ENCODE results near the gene TBPL2.
"Not testable (repeated sequence)": the region's sequence is repeated elsewhere in the genome, so short reads cannot be mapped to it uniquely, and the experiment has no call there.

Gene TBPL2

DNA sequence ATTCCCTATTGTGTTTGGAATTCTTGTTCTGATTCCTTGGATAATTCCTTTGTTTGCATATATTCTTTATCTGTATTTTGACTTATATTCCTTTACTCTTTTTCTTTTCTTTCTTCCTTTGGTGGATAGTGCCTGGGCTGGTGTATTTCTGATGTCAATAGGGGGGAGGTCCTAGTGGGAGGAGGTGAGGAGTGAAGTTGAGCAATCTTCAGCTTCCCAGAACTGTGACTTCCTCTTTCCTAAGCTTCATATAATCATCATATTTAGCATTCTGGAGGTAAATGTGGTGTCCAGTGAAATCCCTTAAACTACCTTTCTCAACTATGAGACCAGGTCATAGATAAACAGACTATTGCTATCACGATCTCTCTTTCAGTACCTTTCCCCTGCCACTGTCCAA, 29.6 kb upstream of the TBPL2 start:
- no peak overlapping the region for H3K4me3 ChIP-seq (ENCODE audit: low read depth, low read length)
- in situ Hi-C loops (cut with HindIII; ENCODE audit: low sequenced_read_pairs), result no loop called here
- DNase-seq (ENCODE audit: low read depth, low spot score), result no peak
- TF ChIP-seq, protein P1, sequence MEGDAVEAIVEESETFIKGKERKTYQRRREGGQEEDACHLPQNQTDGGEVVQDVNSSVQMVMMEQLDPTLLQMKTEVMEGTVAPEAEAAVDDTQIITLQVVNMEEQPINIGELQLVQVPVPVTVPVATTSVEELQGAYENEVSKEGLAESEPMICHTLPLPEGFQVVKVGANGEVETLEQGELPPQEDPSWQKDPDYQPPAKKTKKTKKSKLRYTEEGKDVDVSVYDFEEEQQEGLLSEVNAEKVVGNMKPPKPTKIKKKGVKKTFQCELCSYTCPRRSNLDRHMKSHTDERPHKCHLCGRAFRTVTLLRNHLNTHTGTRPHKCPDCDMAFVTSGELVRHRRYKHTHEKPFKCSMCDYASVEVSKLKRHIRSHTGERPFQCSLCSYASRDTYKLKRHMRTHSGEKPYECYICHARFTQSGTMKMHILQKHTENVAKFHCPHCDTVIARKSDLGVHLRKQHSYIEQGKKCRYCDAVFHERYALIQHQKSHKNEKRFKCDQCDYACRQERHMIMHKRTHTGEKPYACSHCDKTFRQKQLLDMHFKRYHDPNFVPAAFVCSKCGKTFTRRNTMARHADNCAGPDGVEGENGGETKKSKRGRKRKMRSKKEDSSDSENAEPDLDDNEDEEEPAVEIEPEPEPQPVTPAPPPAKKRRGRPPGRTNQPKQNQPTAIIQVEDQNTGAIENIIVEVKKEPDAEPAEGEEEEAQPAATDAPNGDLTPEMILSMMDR (IDR thresholded peaks at IDR 0.05; ENCODE audit: low read depth, low read length), result no peak

GRCh38 chr14:55467307-55467706, 26.9 kb upstream of the TBPL2 start:
- TF ChIP-seq, protein P1 (IDR thresholded peaks at IDR 0.05; ENCODE audit: low read depth, low read length), result no peak
- H3K4me3 ChIP-seq (ENCODE audit: low read depth, low read length), result no peak overlapping the region
- in situ Hi-C loops (cut with HindIII; ENCODE audit: low sequenced_read_pairs), result no loop called here
- DNase-seq (ENCODE audit: low read depth, low spot score), result no peak

DNA sequence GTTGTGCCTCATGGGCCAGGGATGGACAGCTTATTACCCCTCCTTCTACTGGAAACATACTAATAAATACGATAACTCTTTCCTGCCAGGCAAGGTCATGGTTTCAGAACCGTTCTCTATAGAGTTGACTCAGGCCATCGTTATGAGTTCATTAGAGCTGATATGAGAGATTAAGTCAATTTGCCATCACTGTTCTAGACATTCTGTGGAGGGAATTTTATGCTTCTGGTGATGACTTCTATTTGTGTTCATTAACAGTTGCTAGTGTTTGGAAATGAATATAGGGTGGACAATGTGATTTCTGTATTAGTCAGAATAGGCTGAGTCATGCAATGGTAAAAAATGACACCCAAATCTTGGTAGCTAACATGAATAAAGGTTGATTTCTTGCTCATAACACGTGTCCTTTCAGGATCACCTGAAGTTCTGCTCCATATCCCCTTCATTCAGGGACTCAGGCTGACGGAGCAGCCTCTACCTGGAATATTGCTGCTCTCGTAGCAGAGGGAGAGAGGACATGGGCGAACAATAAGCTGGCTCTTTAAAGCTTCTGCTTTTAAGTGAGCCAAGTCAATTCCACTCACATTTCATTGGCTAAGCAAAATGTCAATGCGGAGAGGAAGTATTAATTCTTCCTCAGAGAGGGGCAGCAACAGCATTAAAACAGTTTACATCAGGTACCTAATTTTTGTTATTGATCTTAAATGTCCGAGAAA, 18.5 kb upstream of the TBPL2 start:
- TF ChIP-seq, protein P1 (IDR thresholded peaks at IDR 0.05; ENCODE audit: low read depth, low read length), result no peak
- H3K4me3 ChIP-seq (ENCODE audit: low read depth, low read length), result no peak overlapping the region
- peak; percentile 47 for DNase-seq (ENCODE audit: low read depth, low spot score)
- in situ Hi-C loops (cut with HindIII; ENCODE audit: low sequenced_read_pairs), result no loop called here

DNA sequence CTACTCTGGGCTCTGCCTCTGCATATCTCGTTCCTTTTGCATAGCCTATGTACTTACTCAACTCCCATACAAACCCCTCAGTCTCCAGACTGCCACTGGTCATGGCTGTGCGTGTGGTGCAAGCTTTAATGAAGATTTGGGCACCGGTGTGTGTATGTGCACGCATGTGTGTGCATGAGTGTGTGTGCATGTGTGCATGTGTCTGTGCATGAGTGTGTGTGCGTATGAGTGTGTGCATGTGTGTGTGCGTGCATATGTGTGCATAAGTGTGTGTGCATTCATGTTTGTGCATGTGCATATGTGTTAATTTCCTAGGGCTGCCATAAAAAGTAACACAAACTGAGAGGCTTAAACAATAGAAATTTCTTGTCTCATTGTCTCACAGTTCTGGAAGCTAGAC, 17.1 kb upstream of the TBPL2 start:
- no peak for DNase-seq (ENCODE audit: low read depth, low spot score)
- no peak overlapping the region for H3K4me3 ChIP-seq (ENCODE audit: low read depth, low read length)
- TF ChIP-seq, protein P1 (IDR thresholded peaks at IDR 0.05; ENCODE audit: low read depth, low read length), result no peak
- in situ Hi-C loops (cut with HindIII; ENCODE audit: low sequenced_read_pairs), result no loop called here

- H3K4me3 ChIP-seq (ENCODE audit: low read depth, low read length); DNase-seq (ENCODE audit: low read depth, low spot score); in situ Hi-C loops (cut with HindIII; ENCODE audit: low sequenced_read_pairs): not testable (repeated sequence)
These were observed 16.0 kb upstream of the TBPL2 start for GRCh38 chr14:55456411-55456810.

- no peak overlapping the region for H3K4me3 ChIP-seq (ENCODE audit: low read depth, low read length)
- in situ Hi-C loops (cut with HindIII; ENCODE audit: low sequenced_read_pairs), result no loop called here
- TF ChIP-seq, protein P1 (IDR thresholded peaks at IDR 0.05; ENCODE audit: low read depth, low read length), result no peak
- DNase-seq (ENCODE audit: low read depth, low spot score), result peak; percentile 85
These were observed 14.0 kb upstream of the TBPL2 start for GRCh38 chr14:55454264-55455002.

DNA sequence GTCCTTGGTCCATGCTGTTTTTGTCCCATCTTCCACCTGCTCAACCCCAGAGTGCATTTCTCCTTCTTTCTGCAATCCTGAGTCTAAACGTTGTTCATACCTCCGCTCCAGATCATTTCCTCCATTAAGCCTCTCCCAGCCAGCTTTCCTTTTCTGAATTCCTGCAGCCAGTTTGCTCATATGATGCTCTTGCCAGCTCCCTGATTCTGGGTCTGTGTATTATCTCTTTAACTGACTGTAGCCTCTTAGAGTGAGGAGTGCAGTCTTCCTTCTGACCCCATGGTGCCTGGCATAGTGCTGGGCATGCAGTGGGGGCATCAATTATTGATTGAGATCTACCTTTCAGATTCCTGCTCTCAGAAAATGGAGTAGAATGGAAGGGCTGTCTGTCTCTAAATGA, 11.5 kb upstream of the TBPL2 start:
- DNase-seq (ENCODE audit: low read depth, low spot score), result no peak
- TF ChIP-seq, protein P1 (IDR thresholded peaks at IDR 0.05; ENCODE audit: low read depth, low read length), result no peak
- H3K4me3 ChIP-seq (ENCODE audit: low read depth, low read length), result no peak overlapping the region
- in situ Hi-C loops (cut with HindIII; ENCODE audit: low sequenced_read_pairs), result no loop called here

All from astrocyte of the spinal cord (primary cell).